Omental fat pad (tissue), 4 donors: ENCODE data around the gene SCD5. TPM values are rescaled to one million over a fixed set of nuclear protein-coding genes. Genes with fewer than 3 reads are reported as not detected.

ENCODE experiments used
- ATAC-seq: fragments of 150-250 bp; one replicate; pipeline ENCODE4 v1.9.1; 2016; ENCODE audit warnings: mild to moderate bottlenecking, moderate library complexity; ENCODE audit not compliant: low FRiP score
- DNase-seq: peaks from one replicate; pipeline ENCODE4 v3.0.0-alpha.2; 2019; ENCODE audit warnings: low spot score
- CTCF ChIP-seq, 3 donors: fragments of 450-650 bp; IDR thresholded peaks; one replicate each; pipeline ENCODE4 v1.5.1; 2016 to 2017; ENCODE audit warnings: antibody characterized with exemption in 3 of 3, mild to moderate bottlenecking in 3 of 3, moderate library complexity in 2 of 3
- small RNA-seq: library from RNA; depleted of rRNA; stranded (forward); fragments of <200 nt; gene quantifications from one replicate; pipeline ENCODE3, GENCODE V24; 2016
- total RNA-seq, 4 donors: library from RNA; depleted of rRNA; stranded (reverse); fragments of >200 nt; gene quantifications; one replicate each; pipeline ENCODE4 v1.1.0, GENCODE V29; 2016

Gene SCD5
- total RNA-seq, 4 donors from 2014 or later: 6.7 to 19.9 (median 13.5) TPM

GRCh38 chr4:82584931-82585330 lies 213.7 kb downstream of the SCD5 start:
- DNase-seq: no peak
- ATAC-seq: no peak
- TF ChIP-seq CTCF (IDR thresholded peaks at IDR 0.05): no peak

GRCh38 chr4:82583897-82584587 lies 214.6 kb downstream of the SCD5 start:
- ATAC-seq: no peak
- no peak for DNase-seq
- TF ChIP-seq CTCF (IDR thresholded peaks at IDR 0.05): no peak

GRCh38 chr4:82579932-82580331 lies 218.7 kb downstream of the SCD5 start:
- no peak for DNase-seq
- ATAC-seq: no peak
- TF ChIP-seq CTCF (IDR thresholded peaks at IDR 0.05): no peak

Small RNAs within 50 kb of the gene (small RNA-seq; reads per million reads assigned to genes)
- not detected for gene MIR575

Other genes starting within 250 kb of the SCD5 start
- gene TMEM150C, start 236.8 kb downstream of the SCD5 start, total RNA-seq: 10 to 100 TPM; 14.4 to 92.4 (median 26.8) TPM
- gene SEC31A, start 92.4 kb upstream of the SCD5 start, total RNA-seq: 100 to 1,000 TPM; 175 to 215 (median 183) TPM
- 10 to 100 TPM in 1 of 4 donors, 1 to 10 TPM in 3; 1.8 to 10.2 (median 2.9) TPM for gene THAP9, start 101.9 kb upstream of the SCD5 start, total RNA-seq
- gene LIN54, start 212.0 kb upstream of the SCD5 start, total RNA-seq: 10 to 100 TPM in 1 of 4 donors, 1 to 10 TPM in 3; 5.8 to 13.6 (median 7.7) TPM
- gene COPS4, start 236.4 kb upstream of the SCD5 start, total RNA-seq: 10 to 100 TPM; 30.3 to 47.1 (median 39.1) TPM